HUES64 (cell line): ENCODE results near the gene DUSP16.

ENCODE experiments used
- H3K27ac ChIP-seq: 2 replicates; pipeline ENCODE4 v1.7.0; 2013; ENCODE audit warnings: low read depth, low read length, inconsistent platforms
- H3K27me3 ChIP-seq: 2 replicates; pipeline ENCODE4 v1.6.1; 2013; ENCODE audit warnings: mild to moderate bottlenecking, low read length; ENCODE audit not compliant: insufficient read depth
- H3K36me3 ChIP-seq: 2 replicates; pipeline ENCODE4 v1.6.1; 2013; ENCODE audit warnings: mild to moderate bottlenecking, low read length; ENCODE audit not compliant: insufficient read depth
- H3K4me1 ChIP-seq: 2 replicates; pipeline ENCODE4 v1.6.1; 2013; ENCODE audit warnings: mild to moderate bottlenecking, low read length, moderate library complexity; ENCODE audit not compliant: insufficient read depth
- H3K4me3 ChIP-seq: 2 replicates; pipeline ENCODE4 v1.5.1; 2013; ENCODE audit warnings: mild to moderate bottlenecking, low read length, moderate library complexity
- H3K9ac ChIP-seq: 2 replicates; pipeline ENCODE4 v1.6.1; 2013; ENCODE audit warnings: mild to moderate bottlenecking, low read depth, low read length
- H3K9me3 ChIP-seq: 2 replicates; pipeline ENCODE4 v1.6.1; 2013; ENCODE audit warnings: low read depth, low read length; ENCODE audit not compliant: insufficient read depth
- WGBS: fragments of 150-250, 120-280 bp; methylation state at CpG from one replicate; pipeline ENCODE4 v1.1.7; 2013; ENCODE audit warnings: missing lambda C conversion rate; 5-methylcytosine and 5-hydroxymethylcytosine counted together

Gene DUSP16

DNA sequence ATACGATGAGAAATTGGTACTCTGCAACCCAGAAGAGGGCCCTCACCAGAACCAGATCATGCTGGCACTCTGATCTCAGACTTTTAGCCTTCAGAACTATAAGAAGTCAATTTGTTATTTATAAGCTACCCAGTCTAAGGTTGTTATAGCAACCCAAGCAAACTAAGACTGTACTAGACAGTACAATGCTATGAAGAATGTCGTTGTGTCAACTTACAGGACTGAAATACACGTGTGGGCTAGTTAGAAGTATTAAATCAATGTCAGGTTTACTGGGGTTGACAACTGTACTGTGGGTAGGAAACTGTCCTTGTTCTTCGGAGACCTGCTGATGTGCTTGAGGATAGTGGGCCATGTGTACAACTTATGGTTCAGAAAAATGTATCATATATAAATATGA, 19.7 kb downstream of the DUSP16 start:
- no peaks in the 10 kb centered on the region; the same call in 1 of the 2 replicates for H3K4me1 ChIP-seq
- H3K9ac ChIP-seq: no peak overlapping the region
- whole genome bisulfite sequencing: 93% methylated on average over 4 of the region's 4 CpGs

DNA sequence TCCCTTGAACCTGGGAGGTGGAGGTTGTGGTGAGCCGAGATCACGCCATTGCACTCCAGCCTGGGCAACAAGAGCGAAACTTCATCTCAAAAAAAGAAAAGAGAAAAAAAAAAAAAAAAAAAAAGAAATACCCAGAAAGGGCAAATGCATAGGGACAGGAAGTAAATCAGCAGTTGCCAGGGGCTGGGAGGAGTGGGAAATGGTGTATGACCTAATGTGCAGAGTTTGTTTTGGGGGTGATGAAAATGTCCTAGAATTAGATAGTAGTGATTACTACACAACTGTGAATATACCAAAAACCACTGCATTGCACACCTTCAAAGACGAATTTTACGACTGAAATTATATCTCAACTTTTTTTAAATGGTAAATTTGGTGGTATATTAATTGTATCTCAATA, 20.4 kb downstream of the DUSP16 start:
- Histone ChIP-seq H3K27ac (no peak overlapping the region), H3K27me3 (no peaks in the 10 kb centered on the region), H3K9ac (no peak overlapping the region), H3K9me3 (no peaks in the 10 kb centered on the region), H3K4me3 (no peak overlapping the region), H3K4me1 (no peaks in the 10 kb centered on the region; the same call in 1 of the 2 replicates), H3K36me3 (no peaks in the 10 kb centered on the region; the same call in 1 of the 2 replicates)
- WGBS: 100% methylated on average over 3 of the region's 5 CpGs

More for the DNA sequence above, 19.7 kb downstream of the DUSP16 start:
- H3K36me3 ChIP-seq: no peaks in the 10 kb centered on the region; the same call in 1 of the 2 replicates
- H3K9me3 ChIP-seq: no peaks in the 10 kb centered on the region
- H3K27ac ChIP-seq: no peak overlapping the region
- no peaks in the 10 kb centered on the region for H3K27me3 ChIP-seq
- H3K4me3 ChIP-seq: no peak overlapping the region

DNA sequence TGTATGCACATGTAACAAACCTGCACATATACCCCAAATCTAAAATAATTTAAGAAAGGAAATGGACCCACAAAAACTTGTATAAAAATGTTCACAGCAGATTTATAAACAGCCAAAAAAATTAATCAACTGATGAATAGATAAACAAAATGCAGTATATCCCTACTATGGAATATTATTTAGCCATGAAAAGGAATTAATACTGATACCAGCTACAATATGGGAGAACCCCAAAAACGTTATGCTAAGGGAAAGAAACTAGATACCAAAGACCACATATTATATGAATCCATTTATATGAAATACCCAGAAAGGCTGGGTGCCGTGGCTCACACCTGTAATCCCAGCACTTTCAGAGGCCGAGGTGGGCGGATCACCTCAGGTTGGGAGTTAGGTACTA, 20.9 kb downstream of the DUSP16 start:
- Histone ChIP-seq H3K4me1 (no peaks in the 10 kb centered on the region; the same call in 1 of the 2 replicates), H3K36me3 (no peaks in the 10 kb centered on the region; the same call in 1 of the 2 replicates), H3K27ac (no peak overlapping the region), H3K9me3 (no peaks in the 10 kb centered on the region), H3K4me3 (no peak overlapping the region), H3K9ac (no peak overlapping the region), H3K27me3 (no peaks in the 10 kb centered on the region)
- WGBS: 100% methylated on average over 4 of the region's 4 CpGs

DNA sequence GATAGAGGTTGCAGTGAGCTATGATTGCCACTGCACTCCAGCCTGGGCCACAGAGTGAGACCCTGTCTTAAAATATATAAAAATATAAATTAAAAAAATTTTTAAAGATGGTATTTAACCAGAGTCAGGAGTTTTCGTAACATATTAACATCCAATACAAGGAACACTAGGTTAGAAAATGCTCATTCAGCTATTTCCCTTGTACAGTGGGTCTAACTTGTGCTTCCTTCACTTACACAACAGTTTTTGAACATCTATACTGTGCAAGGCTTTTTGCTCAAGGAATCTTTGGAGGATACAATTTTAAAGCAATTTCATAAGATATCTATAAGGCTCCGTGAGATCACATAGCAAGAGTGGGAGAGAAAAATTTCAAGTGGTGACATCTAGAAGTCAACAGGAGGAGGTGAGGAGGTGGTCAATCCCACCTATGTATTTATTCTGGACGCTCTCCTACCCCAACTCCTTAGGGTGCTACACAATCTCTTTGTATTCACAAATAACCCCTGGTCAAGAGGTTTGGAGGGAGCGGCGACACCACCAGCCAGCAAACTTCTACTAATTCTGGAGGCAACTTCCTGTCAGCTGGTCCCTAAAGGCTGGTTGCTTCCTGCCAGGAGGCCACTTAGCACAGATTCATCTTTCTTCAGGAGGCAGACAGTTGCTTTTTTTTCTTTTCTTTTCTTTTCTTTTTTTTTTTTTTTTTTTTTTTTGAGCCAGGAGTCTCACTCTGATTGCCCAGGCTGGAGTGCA, 22.2 kb downstream of the DUSP16 start:
- no peaks in the 10 kb centered on the region; the same call in 1 of the 2 replicates for H3K4me1 ChIP-seq

DNA sequence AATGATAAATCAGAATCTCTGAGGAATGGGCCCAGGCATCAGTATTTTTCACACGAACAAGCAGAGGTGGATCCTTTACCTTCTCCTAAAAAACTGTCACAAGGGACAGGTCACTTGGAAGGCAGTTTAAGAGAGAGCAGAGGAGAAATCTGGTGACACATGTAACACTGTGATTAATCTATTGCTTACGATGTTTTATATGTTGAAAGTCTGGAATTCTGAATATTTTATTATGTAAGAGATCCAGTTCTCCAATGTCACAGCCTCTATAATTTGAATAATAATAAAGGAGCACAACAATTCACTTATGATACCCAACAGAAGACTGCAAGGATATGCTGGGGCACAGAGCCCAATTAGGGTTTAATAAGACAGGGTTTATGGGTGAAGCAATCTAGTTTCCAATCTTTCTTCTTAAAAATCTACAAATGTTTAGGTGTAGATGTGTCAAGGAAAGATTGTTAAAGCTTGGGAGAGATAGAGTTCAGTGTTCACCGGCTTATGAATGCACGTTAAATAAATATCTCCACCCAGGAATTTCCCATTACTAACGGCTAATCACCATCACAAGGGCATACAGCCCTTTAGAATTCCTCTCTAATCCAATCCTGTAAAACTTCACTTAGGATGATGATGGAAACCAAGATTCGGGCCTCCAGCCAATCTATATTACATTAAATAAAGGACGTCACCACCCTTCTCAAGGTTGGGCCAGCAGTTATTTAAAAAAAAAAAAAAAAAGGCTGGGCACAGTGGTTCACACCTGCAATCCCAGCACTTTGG, 23.4 kb downstream of the DUSP16 start:
- Histone ChIP-seq H3K4me1 (peaks cover 2% of the 10 kb centered on the region; the same call in 1 of the 2 replicates), H3K27me3 (no peaks in the 10 kb centered on the region), H3K27ac (no peak overlapping the region), H3K4me3 (no peak overlapping the region), H3K36me3 (no peaks in the 10 kb centered on the region; the same call in 1 of the 2 replicates), H3K9ac (no peak overlapping the region), H3K9me3 (no peaks in the 10 kb centered on the region)
- 89% methylated on average over 7 of the region's 7 CpGs for WGBS

More for the DNA sequence above, 22.2 kb downstream of the DUSP16 start:
- WGBS: 81% methylated on average over 4 of the region's 5 CpGs
- Histone ChIP-seq H3K4me3 (no peak overlapping the region), H3K9me3 (no peaks in the 10 kb centered on the region), H3K36me3 (no peaks in the 10 kb centered on the region; the same call in 1 of the 2 replicates), H3K9ac (no peak overlapping the region), H3K27ac (no peak overlapping the region), H3K27me3 (no peaks in the 10 kb centered on the region)

DNA sequence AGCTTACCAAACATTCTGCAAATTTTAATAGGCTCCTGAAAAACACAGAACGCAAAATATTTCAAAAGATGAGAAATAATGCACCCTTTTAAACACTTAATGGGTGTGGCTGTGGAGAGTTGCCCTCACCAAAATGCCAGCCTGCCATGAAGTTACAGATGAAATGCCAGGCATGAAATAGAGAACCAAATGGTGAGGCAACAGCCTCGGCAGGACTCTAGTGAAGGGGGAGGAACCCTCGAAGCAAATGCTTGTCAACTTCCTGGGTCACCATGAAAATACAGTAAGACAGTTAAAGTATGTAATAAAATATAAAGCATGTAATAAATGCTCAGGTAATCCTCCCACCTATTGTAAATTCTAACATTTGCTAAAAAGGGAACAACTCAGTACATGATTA, 24.1 kb downstream of the DUSP16 start:
- Histone ChIP-seq H3K27ac (no peak overlapping the region), H3K4me3 (no peak overlapping the region), H3K9ac (no peak overlapping the region), H3K9me3 (no peaks in the 10 kb centered on the region), H3K4me1 (peaks cover 7% of the 10 kb centered on the region; the same call in 1 of the 2 replicates), H3K36me3 (no peaks in the 10 kb centered on the region; the same call in 1 of the 2 replicates), H3K27me3 (no peaks in the 10 kb centered on the region)
- 88% methylated on average over 2 of the region's 3 CpGs for WGBS

DNA sequence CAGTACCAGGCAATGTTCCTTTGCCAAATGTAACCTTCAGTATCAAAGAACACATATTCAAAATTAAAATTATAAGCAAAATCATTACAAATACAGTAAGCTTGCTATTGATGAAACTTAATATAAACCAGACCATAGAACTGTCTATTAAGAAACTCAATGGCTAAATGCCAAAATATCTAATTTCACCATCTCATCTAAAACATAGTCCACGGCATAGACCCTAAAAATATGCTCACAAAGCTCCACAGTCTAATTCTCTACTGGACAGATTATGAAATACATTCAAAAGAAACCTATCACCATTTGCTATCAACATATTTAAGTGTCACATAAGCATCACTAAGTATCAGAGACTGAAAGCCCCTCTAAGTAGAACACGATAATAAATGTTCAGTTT, 25.2 kb downstream of the DUSP16 start:
- Histone ChIP-seq H3K36me3 (no peaks in the 10 kb centered on the region; the same call in 1 of the 2 replicates), H3K4me1 (peaks cover 13% of the 10 kb centered on the region), H3K9me3 (no peaks in the 10 kb centered on the region), H3K4me3 (no peak overlapping the region), H3K9ac (no peak overlapping the region), H3K27ac (no peak overlapping the region), H3K27me3 (no peaks in the 10 kb centered on the region)
- WGBS: 90% methylated on average over 2 of the region's 2 CpGs

DNA sequence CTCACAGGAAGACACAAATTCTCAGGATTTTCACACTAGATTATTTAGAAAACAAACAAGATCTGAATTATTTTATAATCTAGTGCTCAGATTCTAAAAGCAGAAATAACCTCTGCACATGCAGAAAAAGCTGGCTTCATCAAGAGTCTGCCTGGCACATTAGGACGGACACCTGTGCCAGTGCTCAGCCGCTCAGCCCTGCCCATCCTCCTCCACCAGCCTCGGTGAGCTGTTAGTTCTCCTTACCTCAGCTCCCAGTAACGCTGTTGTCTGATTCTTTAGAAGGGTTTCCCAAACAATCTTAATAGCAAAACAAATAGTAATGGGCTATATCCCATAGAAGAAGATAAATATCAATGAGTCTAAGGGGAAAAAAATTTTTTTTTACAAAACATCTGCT, 27.7 kb downstream of the DUSP16 start:
- 89% methylated on average over 3 of the region's 4 CpGs for WGBS
- Histone ChIP-seq H3K4me3 (no peak overlapping the region), H3K36me3 (0 out of 2 replicates have a peak, but pooled peaks cover 4% of the 10 kb centered on the region), H3K27ac (no peak overlapping the region), H3K4me1 (peaks cover 13% of the 10 kb centered on the region), H3K9ac (no peak overlapping the region), H3K27me3 (no peaks in the 10 kb centered on the region), H3K9me3 (no peaks in the 10 kb centered on the region)

DNA sequence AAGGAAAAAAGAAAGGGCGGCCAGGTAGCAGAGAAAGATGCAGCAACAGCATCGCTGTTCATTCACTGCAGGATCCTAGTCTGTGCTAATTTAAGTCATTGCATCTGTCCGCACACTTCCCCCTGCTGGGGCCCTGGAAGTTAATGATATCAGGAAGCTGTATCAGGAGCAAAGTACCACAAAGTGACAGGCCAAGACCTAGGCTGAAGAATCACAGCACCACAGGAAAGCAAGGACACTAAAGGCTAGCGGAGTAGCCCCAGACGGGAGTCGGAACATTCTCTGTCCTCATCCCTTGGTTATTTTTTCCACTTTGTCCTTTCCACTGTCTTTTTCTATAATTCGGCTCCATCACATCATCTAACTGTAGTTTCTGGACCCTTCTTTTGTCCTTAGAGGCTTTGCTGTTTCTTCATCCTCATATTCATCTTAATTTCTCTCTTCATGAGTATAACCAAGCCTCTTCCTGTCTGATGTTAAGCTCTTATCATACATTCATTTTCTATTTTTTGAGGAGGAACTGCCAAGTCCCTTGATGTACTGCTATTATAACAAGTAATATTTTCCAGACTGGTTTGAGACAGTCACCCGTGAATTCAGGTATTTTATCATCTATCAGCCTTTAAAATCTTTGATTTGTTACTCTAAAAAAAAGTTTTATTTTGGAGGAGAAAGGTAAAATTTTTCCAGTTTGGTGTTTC, 28.3 kb downstream of the DUSP16 start:
- Histone ChIP-seq H3K27ac (no peak overlapping the region), H3K4me1 (peaks cover 13% of the 10 kb centered on the region)

DNA sequence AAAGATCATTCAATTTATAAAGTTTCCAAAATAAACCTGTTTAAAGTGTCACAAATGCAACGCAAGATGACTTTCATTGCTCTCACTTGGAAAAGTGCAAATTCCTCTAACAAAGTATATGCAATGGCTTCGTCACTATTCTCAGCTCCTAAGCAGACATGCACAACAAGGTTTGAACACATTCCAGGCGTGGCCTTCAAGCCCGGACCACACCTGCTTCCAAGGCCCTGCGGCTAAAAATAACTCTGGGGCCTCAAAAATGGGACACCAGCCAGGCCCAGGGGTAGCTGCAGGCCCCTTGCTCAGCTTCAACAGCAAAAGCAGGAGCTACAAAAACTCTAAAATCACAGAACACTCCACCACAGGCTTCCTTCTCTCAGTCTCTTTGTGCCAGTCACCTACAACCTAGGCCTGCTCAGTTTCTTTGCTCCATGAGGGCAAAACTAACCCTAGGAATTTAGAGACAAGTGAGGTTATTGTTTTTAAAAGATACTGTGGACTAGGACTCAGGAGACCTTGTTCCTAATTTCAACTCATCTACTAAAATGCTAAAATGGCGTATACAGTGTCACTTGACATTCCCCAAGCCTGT, 29.3 kb downstream of the DUSP16 start:
- 94% methylated on average over 5 of the region's 6 CpGs for WGBS
- Histone ChIP-seq H3K27ac (no peak overlapping the region; the same call in 1 of the 2 replicates), H3K9me3 (no peaks in the 10 kb centered on the region), H3K4me1 (peaks cover 20% of the 10 kb centered on the region), H3K4me3 (no peak overlapping the region), H3K36me3 (0 out of 2 replicates have a peak, but pooled peaks cover 4% of the 10 kb centered on the region), H3K27me3 (no peaks in the 10 kb centered on the region), H3K9ac (no peak overlapping the region)

More for the DNA sequence above, 28.3 kb downstream of the DUSP16 start:
- no peaks in the 10 kb centered on the region for H3K9me3 ChIP-seq
- WGBS: 89% methylated on average over 7 of the region's 8 CpGs
- H3K27me3 ChIP-seq: no peaks in the 10 kb centered on the region
- 0 out of 2 replicates have a peak, but pooled peaks cover 4% of the 10 kb centered on the region for H3K36me3 ChIP-seq
- H3K4me3 ChIP-seq: no peak overlapping the region
- no peak overlapping the region for H3K9ac ChIP-seq
